Activated CD8-positive, alpha-beta memory T cell treated with anti-CD3 and anti-CD28 coated beads, Interleukin-2, amount 50 U/mL, for 4 hours (primary cell): ENCODE data around the gene GON4L.
A peak's percentile ranks its signal among the peaks of the same experiment; 100 is the strongest.
"Not testable (repeated sequence)": the region's sequence is repeated elsewhere in the genome, so short reads cannot be mapped to it uniquely, and the experiment has no call there.

Source experiments
- DNase-seq: peaks from one replicate; pipeline ENCODE4 v3.0.0-alpha.2; 2020

GON4L gene

DNA sequence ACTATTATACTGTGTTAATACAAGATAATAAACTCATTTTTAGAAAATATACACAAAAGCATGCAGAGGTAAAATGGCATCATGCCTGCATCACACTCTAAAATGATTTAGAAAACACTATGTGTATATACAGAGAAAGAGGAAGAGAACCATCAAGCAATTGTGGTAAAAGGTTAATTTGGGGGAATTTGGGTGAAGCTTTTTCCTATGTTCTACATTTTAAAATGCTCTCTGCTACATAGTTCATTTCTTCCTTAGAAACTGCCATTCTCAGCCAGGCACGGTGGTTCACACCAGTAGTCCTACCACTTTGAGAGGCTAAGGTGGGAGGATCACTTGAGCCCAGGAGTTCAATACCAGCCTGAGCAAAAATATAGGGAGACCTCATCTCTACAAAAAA lies 44.1 kb downstream of the GON4L start:
- DNase-seq = no peak

GRCh38 chr1:155809088-155809487 lies 47.9 kb downstream of the GON4L start:
- DNase-seq = no peak

DNA sequence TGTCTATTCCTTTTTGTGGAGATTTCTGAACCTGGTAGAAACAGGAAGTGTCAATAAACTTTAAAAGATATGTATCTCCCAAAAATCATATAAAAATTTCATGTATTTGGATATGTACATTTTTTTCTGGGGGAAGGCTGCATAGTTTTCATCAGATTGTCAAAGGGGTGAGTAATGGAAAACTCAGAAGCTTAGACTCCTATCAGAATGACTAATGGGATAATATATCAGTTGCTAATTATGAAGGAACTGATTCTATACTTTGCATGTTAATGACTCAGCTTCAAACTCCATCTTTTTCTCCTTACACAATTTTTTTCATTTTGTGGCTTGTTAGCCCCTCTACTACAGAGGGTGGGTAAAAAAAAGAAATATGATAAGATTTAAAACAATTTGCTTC lies 55.9 kb downstream of the GON4L start:
- no peak for DNase-seq

DNA sequence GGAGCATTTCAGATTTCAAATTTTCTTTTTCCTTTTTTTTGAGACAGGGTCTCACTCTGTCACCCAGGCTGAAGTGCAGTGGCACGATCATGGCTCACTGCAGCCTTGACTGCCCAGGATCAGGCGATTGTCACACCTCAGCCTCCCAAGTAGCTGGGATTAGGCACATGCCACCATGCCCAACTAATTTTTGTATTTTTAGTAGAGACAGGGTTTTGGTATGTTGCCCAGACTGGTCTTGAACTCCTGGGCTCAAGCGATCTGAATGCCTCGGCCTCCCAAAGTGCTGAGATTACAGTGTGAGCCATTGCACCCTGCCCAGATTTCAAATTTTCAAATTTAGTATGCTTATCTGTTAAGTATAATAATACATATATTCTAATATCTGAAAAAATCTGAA lies 61.4 kb downstream of the GON4L start:
- DNase-seq = not testable (repeated sequence)

- DNase-seq = no peak
Observed at GRCh38 chr1:155794605-155795245, 62.3 kb downstream of the GON4L start.

DNA sequence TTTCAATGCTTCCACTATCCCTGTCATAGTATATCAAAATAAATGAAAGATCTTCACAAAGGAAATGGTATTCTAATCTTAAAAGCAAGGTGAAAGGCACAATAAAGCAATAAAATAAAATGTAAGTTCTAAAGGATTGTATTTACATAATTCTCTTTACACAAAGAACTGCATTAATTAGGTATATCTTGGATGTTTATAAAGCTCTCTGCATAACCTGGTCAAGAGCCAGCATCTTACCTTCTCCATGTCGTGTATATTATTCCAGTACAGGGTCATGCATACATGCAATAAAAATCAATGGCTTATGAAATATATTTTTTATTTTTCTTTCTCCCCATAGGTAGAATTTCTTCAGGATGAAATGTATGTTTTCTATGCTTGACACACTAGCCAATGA lies 63.8 kb downstream of the GON4L start:
- DNase-seq = no peak

GRCh38 chr1:155777582-155777981 lies 79.4 kb downstream of the GON4L start:
- DNase-seq = no peak

GRCh38 chr1:155776414-155776813 lies 80.6 kb downstream of the GON4L start:
- DNase-seq = no peak

GRCh38 chr1:155773221-155773620 lies 83.8 kb downstream of the GON4L start:
- DNase-seq = no peak

- DNase-seq = no peak
Observed at GRCh38 chr1:155769257-155769656, 87.8 kb downstream of the GON4L start.

DNA sequence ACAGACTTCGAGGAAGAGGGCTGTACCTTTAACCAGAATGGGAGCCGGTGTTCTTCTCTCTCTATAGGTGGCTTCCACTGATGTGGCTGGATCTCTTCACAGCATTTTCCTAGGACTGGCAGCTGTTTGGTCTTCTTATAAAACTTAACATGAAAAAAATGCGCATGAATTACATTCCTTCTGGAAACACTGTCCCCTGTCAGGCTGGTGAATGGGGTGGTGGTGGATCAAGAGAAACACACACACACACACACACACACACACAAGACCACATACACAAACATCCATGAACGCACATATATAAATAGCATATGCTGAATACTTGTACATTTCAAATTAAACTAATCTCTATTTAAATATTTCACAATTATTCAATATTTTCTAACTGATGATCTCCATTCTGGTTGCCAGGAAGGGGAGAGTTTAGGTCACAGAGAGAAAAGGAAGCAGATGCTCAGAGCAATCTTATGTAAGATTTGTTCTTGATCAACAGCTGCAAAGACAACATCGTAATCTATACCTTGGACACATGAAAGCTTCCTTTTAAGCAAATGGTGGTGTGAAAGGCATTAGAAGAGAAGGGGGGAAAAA lies 89.5 kb downstream of the GON4L start:
- DNase-seq = not testable (repeated sequence)

DNA sequence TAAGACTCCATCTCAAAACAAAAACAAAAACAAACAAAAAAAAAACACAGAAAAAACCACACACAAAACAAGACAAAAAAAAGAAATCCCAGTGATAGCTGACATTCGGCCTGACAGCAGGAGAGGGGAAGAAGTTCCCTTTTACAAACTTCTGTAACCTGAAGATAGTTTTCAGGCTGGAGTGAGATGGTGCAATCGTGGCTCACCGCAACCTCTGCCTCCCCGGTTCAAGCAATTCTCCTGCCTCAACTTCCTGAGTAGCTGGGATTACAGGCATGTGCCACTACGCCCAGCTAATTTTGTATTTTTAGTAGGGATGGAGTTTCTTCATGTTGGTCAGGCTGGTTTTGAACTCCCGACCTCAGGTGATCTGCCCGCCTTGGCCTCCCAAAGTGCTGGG lies 93.0 kb downstream of the GON4L start:
- not testable (repeated sequence) for DNase-seq

GRCh38 chr1:155763090-155763815 lies 93.8 kb downstream of the GON4L start:
- not testable (repeated sequence) for DNase-seq

- DNase-seq = no peak
Observed at GRCh38 chr1:155761736-155762405, 95.1 kb downstream of the GON4L start.

DNA sequence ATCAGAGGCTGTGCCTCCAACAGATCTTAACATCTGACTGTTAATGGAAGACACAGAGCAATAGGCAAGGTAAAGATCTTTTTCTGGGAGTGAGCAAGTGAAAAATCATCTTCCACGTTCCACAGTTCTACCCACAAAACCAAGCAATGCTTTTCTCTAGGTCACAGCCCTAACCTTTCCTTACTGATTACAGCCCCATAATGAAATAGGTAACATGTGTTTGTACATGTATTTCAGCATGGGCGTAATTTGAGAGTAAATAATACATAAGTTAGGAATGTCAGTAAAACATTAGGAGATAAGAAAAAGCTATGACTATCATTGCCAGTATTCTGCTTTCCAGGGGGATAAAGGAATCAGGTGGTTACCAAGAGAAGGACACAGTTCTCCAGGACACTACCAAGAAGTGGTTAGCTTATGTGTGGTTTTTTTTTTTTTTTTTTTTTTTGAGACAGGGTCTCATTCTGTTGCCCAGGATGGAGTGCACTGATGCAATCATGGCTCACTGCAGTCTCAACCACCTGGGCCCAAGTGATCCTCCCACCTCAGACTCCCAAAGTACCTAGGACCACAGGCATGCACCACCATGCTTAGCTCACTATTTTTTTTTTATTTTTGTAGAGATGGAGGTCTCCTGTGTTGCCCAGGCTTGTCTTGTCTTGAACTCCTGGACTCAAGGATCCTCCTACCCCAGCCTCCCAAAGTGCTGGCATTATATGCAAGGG lies 96.1 kb downstream of the GON4L start:
- no peak for DNase-seq

DNA sequence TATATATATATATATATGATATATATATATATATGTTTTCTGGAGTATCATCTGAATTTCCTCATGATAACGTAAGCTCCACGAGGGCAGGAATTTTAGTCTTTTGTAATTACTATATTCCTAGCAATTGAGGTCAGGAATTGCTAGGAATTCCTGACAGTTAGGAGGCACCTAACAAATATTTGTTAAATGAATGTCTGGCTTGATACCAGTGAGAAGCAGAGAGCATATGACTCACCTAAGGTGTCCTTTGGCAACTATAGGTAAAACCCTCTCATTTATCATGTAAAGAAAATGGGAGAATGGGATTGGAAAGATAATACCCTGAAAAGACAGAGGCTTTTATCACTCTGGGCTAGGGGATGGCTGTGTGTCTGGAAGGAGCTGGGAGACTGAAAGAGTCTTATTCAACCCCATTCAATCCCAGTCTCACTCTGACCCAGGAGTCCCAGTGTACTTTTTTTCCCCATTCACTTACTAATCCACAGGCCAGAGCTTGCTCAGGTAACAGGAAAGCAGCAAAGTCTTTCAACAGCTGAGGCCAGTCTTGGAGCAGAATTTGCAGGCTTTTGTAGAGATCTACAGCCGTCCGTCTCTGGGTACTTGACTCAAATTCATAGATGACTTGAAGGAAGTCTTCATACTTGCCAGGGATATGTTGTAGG lies 96.9 kb downstream of the GON4L start:
- no peak for DNase-seq

DNA sequence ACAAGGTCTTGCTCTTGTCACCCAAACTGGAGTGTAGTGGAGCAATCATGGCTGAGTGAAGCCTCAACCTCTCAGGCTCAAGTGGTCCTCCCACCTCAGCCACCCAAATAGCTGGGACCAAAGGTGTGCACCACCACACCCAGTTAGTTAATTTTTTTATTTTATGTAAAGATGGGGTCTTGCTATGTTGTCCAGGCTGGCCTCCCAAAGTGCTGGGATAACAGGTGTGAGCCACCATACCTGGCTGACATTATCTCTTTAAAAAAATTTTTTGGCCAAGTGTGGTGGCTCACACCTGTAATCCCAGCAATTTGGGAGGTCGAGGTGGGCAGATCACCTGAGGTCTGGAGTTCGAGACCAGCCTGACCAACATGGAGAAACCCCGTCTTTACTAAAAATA lies 98.0 kb downstream of the GON4L start:
- DNase-seq = not testable (repeated sequence)

DNA sequence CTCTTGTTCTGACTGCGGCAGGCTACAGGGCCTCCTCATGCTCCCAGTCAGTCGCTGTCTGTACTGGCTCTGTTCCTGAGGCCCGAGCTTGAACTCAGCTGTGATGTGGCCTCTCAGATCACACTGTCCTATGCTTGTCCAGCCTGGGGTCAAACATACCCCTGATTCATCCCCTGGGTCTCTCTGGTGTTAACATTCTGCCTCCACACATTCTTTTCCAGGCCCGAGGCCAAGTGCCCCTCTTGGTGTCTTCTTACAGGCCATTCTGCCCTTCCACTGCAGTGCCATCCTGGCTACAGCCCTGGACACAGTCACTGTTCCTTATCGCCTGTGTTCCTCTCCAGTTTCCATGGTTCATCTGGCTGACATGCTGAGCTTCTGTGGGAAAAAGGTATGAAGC lies 108.9 kb downstream of the GON4L start:
- DNase-seq = not testable (repeated sequence)

DNA sequence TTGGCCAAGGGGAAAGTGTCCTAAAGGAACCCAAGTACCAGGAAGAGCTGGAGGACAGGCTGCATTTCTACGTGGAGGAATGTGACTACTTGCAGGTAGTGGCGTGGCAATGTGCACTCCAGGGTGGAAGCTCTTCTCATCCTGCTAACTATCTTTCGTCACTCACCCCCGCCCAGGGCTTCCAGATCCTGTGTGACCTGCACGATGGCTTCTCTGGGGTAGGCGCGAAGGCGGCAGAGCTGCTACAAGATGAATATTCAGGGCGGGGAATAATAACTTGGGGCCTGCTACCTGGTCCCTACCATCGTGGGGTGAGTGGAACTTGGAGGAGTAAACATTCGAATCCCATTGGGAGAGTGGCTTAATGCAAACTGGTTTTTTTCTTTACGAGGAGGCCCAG lies 109.4 kb downstream of the GON4L start:
- DNase-seq = not testable (repeated sequence)

- DNase-seq = peak; percentile 96
Observed at GRCh38 chr1:155745284-155746228, 111.5 kb downstream of the GON4L start.

GRCh38 chr1:155744711-155745283 lies 112.2 kb downstream of the GON4L start:
- no peak for DNase-seq
